Activated T-helper 1 cell treated with anti-CD3 and anti-CD28 coated beads, Interleukin-12 subunit alpha, Interleukin-12 subunit beta, Interleukin-2, Interleukin-4 antibody, amounts not matched to agents 30 ng/mL and 10 ng/mL and 1 ng/mL, durations not matched to agents 14 hours and 24 hours and 36 hours (primary cell): Measurements from ENCODE around the gene SFSWAP. TPM values are rescaled to one million over a fixed set of nuclear protein-coding genes. Genes with fewer than 3 reads are reported as not detected.
"Not testable (repeated sequence)": the region's sequence is repeated elsewhere in the genome, so short reads cannot be mapped to it uniquely, and the experiment has no call there.

Source experiments
- DNase-seq: peaks from one replicate; pipeline ENCODE4 v3.0.0; 2021; ENCODE audit warnings: low spot score
- H3K27ac Mint-ChIP-seq: one replicate; pipeline ENCODE4 v1.8.0; 2021; ENCODE audit warnings: mild to moderate bottlenecking, mixed read lengths
- H3K27me3 Mint-ChIP-seq: one replicate; pipeline ENCODE4 v1.8.0; 2022; ENCODE audit warnings: mild to moderate bottlenecking, moderate library complexity, mixed read lengths; ENCODE audit not compliant: insufficient read depth
- H3K36me3 Mint-ChIP-seq: one replicate; pipeline ENCODE4 v1.8.0; 2021; ENCODE audit warnings: low read depth, mixed read lengths
- H3K4me1 Mint-ChIP-seq: one replicate; pipeline ENCODE4 v1.8.0; 2021; ENCODE audit warnings: low read depth, mixed read lengths
- H3K4me3 Mint-ChIP-seq: one replicate; pipeline ENCODE4 v1.8.0; 2021; ENCODE audit warnings: mild to moderate bottlenecking, moderate library complexity, mixed read lengths
- H3K9me3 Mint-ChIP-seq: one replicate; pipeline ENCODE4 v1.8.0; 2021; ENCODE audit warnings: mixed read lengths
- intact Hi-C: fragments of 100-400 bp; cut with micrococcal nuclease; formaldehyde crosslinking; loops from one replicate; pipeline ENCODE4 v1.15.1; 2024
- total RNA-seq: library from RNA; stranded (reverse); gene quantifications from 2 replicates; pipeline ENCODE4 v1.2.3, GENCODE V29; 2022

The SFSWAP gene
- total RNA-seq, 1 donor from 2014 or later, result 69.3 TPM

DNA sequence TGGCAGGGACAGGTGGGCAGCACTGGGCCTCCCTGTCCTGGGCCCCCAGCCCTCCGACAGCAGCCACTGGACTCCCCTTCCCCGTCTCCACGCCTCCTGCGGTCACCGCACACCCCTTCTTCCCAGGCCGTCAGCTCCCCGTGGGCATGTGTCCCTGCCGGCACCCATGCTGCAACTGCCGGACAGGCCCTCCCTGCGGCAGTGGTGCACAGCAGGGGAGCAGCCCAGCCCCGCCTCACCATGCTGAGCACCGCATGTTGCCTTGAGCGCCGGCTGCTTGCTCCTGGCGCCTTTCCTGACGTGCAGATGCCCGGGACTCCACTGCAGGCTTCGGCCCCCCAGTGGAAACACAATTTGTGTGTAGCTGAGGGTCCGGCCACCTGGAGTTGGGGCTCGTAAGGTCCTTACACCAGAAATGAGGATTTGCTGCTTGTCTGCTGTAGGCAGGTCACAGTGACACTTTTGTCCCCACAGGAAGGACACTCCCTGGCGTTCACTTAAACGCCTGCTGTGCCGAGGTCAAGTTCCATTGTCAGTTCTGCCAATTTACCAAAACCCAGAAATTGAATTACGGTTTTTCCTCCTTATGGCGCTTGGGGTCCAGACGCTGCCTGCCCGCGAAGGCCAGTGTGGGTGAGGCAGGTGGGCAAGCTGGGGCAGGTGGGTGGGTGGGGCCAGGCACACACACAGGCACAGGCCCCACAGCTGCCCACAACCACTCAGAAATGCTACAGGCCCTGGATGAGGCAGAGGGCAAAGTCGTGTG is 89.1 kb downstream of the SFSWAP start:
- no peak for DNase-seq
- Mint-ChIP-seq H3K27ac (no peak overlapping the region), H3K27me3 (no peaks in the 10 kb centered on the region), H3K4me3 (no peak overlapping the region), H3K4me1 (no peaks in the 10 kb centered on the region), H3K36me3 (peaks cover 31% of the 10 kb centered on the region), H3K9me3 (no peaks in the 10 kb centered on the region)
- intact Hi-C loops, result no loop called here

- Mint-ChIP-seq H3K36me3 (peaks cover 31% of the 10 kb centered on the region), H3K4me1 (no peaks in the 10 kb centered on the region), H3K27me3 (no peaks in the 10 kb centered on the region), H3K9me3 (no peaks in the 10 kb centered on the region), H3K27ac (no peak overlapping the region), H3K4me3 (no peak overlapping the region)
- intact Hi-C loops, result no loop called here
- no peak for DNase-seq
Measured at GRCh38 chr12:131800594-131801135, 89.8 kb downstream of the SFSWAP start.

GRCh38 chr12:131801254-131801866 is 90.5 kb downstream of the SFSWAP start:
- no peak for DNase-seq
- intact Hi-C loops, result no loop called here
- Mint-ChIP-seq H3K4me1 (no peaks in the 10 kb centered on the region), H3K9me3 (no peaks in the 10 kb centered on the region), H3K27me3 (no peaks in the 10 kb centered on the region), H3K36me3 (peaks cover 27% of the 10 kb centered on the region), H3K27ac (no peak overlapping the region), H3K4me3 (no peak overlapping the region)

- no peak overlapping the region for H3K27ac Mint-ChIP-seq
Measured at GRCh38 chr12:131803961-131804521, 93.2 kb downstream of the SFSWAP start.

GRCh38 chr12:131805421-131805820 is 94.5 kb downstream of the SFSWAP start:
- Mint-ChIP-seq H3K4me1 (no peaks in the 10 kb centered on the region), H3K27ac (no peak overlapping the region), H3K9me3 (no peaks in the 10 kb centered on the region), H3K36me3 (peaks cover 12% of the 10 kb centered on the region), H3K27me3 (no peaks in the 10 kb centered on the region), H3K4me3 (no peak overlapping the region)
- DNase-seq, result no peak
- intact Hi-C loops, result no loop called here

More at GRCh38 chr12:131803961-131804521, 93.2 kb downstream of the SFSWAP start:
- no peak for DNase-seq
- Mint-ChIP-seq H3K4me3 (no peak overlapping the region), H3K27me3 (no peaks in the 10 kb centered on the region), H3K36me3 (peaks cover 21% of the 10 kb centered on the region), H3K9me3 (no peaks in the 10 kb centered on the region), H3K4me1 (no peaks in the 10 kb centered on the region)
- intact Hi-C loops, result no loop called here

DNA sequence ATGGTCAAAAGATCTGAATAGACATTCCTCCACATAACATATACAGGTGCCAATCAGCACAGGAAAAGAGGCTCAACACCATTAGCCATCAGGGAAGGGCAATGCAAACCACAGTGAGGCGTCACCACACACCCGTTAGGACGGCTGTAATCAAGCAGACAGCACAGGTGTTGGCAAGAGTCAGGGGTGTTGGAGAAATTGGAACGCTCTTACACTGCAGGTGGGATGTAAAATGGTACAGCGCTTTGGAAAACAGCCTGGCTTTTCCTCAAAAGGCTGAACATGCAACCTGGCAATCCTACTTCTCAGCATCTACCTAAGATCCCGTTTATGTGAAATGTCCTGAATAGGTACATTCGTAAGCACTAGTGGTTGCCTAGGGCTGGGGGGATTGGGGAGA is 95.8 kb downstream of the SFSWAP start:
- peaks cover 5% of the 10 kb centered on the region for H3K36me3 Mint-ChIP-seq
- H3K27me3 Mint-ChIP-seq, result no peaks in the 10 kb centered on the region

GRCh38 chr12:131808744-131809371 is 98.0 kb downstream of the SFSWAP start:
- no peaks in the 10 kb centered on the region for H3K4me1 Mint-ChIP-seq
- H3K9me3 Mint-ChIP-seq, result peaks cover 20% of the 10 kb centered on the region
- peak overlapping the region; percentile 71 for H3K4me3 Mint-ChIP-seq
- DNase-seq, result peak; percentile 33
- H3K27ac Mint-ChIP-seq, result peak overlapping the region; percentile 52
- H3K27me3 Mint-ChIP-seq, result no peaks in the 10 kb centered on the region
- H3K36me3 Mint-ChIP-seq, result peaks cover 5% of the 10 kb centered on the region
- intact Hi-C loops, result no loop called here

More for the DNA sequence above, 95.8 kb downstream of the SFSWAP start:
- DNase-seq, result no peak
- intact Hi-C loops, result no loop called here
- H3K27ac Mint-ChIP-seq, result no peak overlapping the region
- H3K4me3 Mint-ChIP-seq, result no peak overlapping the region
- no peaks in the 10 kb centered on the region for H3K4me1 Mint-ChIP-seq
- peaks cover 1% of the 10 kb centered on the region for H3K9me3 Mint-ChIP-seq

GRCh38 chr12:131809476-131810254 is 98.8 kb downstream of the SFSWAP start:
- H3K27me3 Mint-ChIP-seq, H3K4me1 Mint-ChIP-seq, DNase-seq, H3K36me3 Mint-ChIP-seq, intact Hi-C loops: not testable (repeated sequence)
- H3K4me3 Mint-ChIP-seq, result peak overlapping the region; percentile 59
- H3K27ac Mint-ChIP-seq, result peak overlapping the region; percentile 48
- peaks cover 20% of the 10 kb centered on the region for H3K9me3 Mint-ChIP-seq

DNA sequence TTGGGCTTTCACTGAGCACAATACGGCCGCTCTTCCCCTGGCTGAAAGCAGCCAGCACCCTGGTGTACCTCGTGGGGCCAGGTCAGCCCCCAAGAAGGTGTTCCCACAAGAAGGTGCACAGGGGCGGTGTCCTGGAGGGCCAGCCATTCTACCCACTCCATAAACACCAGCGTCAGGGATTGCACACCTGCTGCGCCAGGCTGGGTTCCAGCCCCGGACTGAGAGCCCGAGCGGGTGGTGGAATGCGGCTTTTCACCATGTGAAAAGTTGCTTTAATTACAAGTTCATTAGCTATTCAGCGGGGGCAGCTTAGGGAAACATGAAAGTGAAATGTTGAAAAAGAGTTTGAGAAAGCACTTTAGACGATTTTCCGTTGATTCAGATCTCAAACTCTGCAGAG is 99.8 kb downstream of the SFSWAP start:
- intact Hi-C loops, result no loop called here
- DNase-seq, result no peak
- Mint-ChIP-seq H3K27me3 (peaks cover 2% of the 10 kb centered on the region), H3K4me1 (no peaks in the 10 kb centered on the region), H3K27ac (no peak overlapping the region), H3K4me3 (no peak overlapping the region), H3K9me3 (peaks cover 20% of the 10 kb centered on the region), H3K36me3 (peaks cover 5% of the 10 kb centered on the region)

DNA sequence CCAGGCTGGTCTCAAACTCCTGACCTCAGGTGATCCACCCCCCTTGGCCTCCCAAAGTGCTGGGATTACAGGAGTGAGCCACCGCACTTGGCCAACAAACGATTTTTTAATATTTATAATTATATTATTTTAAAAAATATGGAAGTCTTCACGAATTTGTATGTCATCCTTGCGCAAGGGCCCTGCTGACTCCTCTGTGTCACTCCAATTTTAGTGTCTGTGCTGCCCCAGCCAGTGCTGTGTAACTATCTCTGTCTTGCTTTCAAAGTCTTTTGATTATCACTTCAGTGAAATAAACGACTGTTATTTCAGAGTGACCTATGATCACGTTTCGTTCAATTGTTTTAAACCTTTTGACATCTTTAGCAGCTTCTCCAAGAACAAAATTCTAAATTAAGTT is 104.2 kb downstream of the SFSWAP start:
- intact Hi-C loops, result no loop called here
- H3K9me3 Mint-ChIP-seq, result peaks cover 20% of the 10 kb centered on the region
- no peaks in the 10 kb centered on the region for H3K4me1 Mint-ChIP-seq
- no peak for DNase-seq
- H3K27me3 Mint-ChIP-seq, result peaks cover 2% of the 10 kb centered on the region
- no peak overlapping the region for H3K27ac Mint-ChIP-seq
- H3K36me3 Mint-ChIP-seq, result peaks cover 5% of the 10 kb centered on the region
- H3K4me3 Mint-ChIP-seq, result no peak overlapping the region

- Mint-ChIP-seq H3K9me3 (peaks cover 20% of the 10 kb centered on the region), H3K36me3 (peaks cover 5% of the 10 kb centered on the region), H3K4me1 (no peaks in the 10 kb centered on the region), H3K27ac (no peak overlapping the region), H3K27me3 (peaks cover 2% of the 10 kb centered on the region), H3K4me3 (no peak overlapping the region)
- DNase-seq, result no peak
- intact Hi-C loops, result no loop called here
Measured at GRCh38 chr12:131816495-131816894, 105.6 kb downstream of the SFSWAP start.

GRCh38 chr12:131817241-131817640 is 106.4 kb downstream of the SFSWAP start:
- no peak overlapping the region for H3K4me3 Mint-ChIP-seq
- no peaks in the 10 kb centered on the region for H3K4me1 Mint-ChIP-seq
- peaks cover 2% of the 10 kb centered on the region for H3K27me3 Mint-ChIP-seq
- H3K9me3 Mint-ChIP-seq, result peaks cover 13% of the 10 kb centered on the region
- intact Hi-C loops, result no loop called here
- peaks cover 1% of the 10 kb centered on the region for H3K36me3 Mint-ChIP-seq
- DNase-seq, result no peak
- H3K27ac Mint-ChIP-seq, result no peak overlapping the region
